ENCODE measurements around the gene CDH16.

DNA sequence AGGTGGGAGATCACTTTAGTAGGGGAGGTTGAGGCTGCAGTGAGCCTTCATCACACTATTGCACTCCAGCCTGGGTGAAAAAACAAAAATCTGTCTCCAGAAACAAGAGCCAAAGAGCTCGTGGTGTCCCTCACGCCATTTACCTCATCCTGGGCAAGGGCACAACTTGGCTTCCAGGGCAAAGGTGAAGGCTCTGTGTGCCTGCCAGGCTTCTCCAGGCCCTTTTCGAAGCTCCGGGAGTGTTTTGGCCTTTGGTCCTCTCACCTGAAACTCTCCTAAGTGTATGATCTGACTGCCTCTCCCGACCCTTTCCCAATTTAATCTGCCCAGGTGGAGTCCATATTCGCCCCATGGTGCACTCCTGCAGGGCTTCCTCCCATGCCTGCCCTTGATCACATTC lies 30.8 kb upstream of the CDH16 start:
- TF ChIP-seq, protein P1, sequence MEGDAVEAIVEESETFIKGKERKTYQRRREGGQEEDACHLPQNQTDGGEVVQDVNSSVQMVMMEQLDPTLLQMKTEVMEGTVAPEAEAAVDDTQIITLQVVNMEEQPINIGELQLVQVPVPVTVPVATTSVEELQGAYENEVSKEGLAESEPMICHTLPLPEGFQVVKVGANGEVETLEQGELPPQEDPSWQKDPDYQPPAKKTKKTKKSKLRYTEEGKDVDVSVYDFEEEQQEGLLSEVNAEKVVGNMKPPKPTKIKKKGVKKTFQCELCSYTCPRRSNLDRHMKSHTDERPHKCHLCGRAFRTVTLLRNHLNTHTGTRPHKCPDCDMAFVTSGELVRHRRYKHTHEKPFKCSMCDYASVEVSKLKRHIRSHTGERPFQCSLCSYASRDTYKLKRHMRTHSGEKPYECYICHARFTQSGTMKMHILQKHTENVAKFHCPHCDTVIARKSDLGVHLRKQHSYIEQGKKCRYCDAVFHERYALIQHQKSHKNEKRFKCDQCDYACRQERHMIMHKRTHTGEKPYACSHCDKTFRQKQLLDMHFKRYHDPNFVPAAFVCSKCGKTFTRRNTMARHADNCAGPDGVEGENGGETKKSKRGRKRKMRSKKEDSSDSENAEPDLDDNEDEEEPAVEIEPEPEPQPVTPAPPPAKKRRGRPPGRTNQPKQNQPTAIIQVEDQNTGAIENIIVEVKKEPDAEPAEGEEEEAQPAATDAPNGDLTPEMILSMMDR (conservative IDR thresholded peaks at IDR 0.05 in 1 of 2, IDR thresholded peaks at IDR 0.05 in 1 of 2; ENCODE audit: low read depth in 1 of 2, low read length in 2 of 2): no peak
- no peak for TF ChIP-seq EZH2 (IDR thresholded peaks at IDR 0.05; ENCODE audit: low read length, missing control alignments)

All from fibroblast of lung (primary cell).